GM21515 (cell line): Measurements from ENCODE around the gene IGFL4.
"Not testable (repeated sequence)": the region's sequence is repeated elsewhere in the genome, so short reads cannot be mapped to it uniquely, and the experiment has no call there.

Experiments
- ATAC-seq: cut with Tn5 transposase; IDR thresholded peaks from one replicate; pipeline ENCODE4 v1.9.1; 2021; ENCODE audit not compliant: unreplicated experiment

Gene IGFL4

DNA sequence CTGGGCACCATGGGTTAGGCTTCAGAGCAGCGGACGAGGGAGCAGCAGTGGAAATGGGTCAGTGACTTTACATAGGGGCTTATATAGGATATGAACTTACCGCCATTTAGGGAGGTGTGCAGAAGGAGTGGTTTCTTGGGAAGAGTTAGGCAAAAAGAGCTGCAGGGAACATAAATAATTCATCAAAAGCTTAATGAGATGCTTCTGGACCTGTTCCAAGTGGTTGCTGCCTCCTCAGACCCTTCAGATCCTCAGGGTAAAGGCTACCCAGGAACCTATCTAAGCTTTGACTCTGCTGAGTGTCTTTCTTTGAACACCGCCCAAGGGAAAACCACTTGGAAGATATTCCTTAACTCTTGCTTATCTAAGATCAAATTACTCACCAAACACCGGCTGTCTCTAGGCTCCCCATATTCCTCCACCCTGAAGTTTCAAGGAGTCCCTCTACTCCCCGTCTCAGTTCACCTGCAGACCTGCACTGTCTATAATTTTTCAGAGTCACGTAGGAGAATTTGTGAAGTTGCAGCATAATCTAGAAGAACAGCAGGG is at the start of gene IGFL4:
IGFL4 (minus strand) TSS at position 51 of the 549 bp plus-strand sequence; CDS start at position 11, 40 bp downstream.
- ATAC-seq = no peak

DNA sequence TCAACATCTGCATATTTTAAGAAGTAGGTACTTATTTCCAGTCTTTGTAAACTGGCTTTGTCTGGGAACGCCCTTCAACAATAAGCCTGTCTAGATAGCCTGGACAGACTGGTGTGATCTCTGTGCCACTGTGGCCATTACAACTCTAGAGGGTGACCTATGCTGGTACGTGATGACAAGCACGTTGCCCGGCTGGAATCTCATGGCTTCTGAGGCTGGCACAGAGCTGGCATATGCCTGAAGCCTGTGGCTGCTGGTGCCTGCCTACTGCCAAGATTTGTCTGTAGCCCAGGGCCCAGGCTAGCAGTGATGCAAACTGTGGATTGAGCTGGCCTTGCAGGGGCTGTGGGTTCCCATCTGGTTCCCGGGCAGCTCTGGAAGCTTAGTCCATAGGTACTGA is 49.6 kb upstream of the IGFL4 start:
- no peak for ATAC-seq

DNA sequence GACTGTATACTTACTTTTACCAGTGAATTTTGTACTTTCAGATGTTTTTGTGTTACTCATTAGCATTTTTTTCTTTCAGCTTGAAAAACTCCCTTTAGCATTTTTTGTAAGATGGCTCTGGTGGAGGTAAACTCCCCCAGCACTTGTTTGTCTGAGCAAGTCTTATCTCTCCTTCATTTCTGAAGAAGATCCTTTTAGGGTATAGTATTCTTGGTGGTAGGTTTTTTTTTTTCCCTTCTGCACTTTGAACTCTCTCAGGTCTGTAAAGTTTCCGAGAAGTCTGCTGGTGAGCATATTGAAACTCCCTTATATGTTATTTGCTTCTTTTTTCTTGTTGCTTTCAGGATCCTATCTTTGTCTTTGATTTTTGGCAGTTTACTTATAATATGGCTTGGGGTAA is 48.6 kb upstream of the IGFL4 start:
- ATAC-seq = no peak

DNA sequence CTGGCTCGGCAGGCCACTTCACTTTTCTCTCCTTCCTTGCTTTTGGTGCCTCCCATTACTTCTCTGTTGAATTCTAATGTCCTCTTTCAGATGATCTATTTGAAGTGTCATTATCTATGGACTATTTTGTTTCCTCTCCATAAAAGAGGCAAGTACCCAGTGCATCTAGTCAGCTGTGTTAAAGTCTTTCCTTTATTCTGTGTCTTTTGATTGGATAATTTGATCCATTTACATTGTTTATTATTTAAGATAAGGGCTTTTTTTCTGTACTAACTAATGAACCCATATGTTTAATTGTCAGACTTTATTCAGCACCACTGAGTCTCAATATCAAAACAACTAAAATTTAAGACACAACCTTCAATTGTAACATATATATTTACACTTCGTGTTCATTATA is 47.3 kb upstream of the IGFL4 start:
- no peak for ATAC-seq

DNA sequence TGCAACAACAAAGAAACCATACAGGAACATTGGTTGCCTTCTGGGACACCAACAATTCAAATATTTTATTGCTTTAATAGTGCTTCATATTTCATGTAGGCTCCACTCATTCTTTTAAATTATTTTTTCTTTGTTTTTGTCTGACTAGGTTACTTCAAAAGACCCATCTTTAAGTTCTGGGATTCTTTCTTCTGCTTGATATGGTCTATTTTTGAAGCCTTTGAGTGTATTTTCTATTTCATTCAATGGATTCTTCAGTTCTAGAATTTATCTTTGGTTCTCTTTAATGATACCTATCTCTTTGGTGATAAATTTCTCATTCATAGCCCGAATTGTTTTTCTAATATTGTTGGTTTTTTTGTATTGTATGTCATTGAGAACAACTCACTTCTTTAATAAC is 45.1 kb upstream of the IGFL4 start:
- ATAC-seq = no peak

DNA sequence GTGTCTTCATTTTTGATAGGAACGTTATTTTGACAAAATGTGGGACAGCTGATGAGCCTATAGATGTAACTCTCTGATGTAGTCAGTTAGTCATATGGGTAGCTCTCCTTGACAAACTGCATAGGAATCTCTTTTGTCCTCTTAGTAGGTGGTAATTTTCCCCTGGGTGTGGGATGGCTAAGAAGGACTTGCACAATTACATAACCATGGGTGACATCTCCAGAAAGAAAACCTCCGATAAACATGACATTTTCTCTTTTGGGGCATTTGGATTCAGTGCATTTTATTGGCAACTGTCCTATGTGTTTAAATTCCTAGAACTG is 41.9 kb upstream of the IGFL4 start:
- ATAC-seq = no peak

DNA sequence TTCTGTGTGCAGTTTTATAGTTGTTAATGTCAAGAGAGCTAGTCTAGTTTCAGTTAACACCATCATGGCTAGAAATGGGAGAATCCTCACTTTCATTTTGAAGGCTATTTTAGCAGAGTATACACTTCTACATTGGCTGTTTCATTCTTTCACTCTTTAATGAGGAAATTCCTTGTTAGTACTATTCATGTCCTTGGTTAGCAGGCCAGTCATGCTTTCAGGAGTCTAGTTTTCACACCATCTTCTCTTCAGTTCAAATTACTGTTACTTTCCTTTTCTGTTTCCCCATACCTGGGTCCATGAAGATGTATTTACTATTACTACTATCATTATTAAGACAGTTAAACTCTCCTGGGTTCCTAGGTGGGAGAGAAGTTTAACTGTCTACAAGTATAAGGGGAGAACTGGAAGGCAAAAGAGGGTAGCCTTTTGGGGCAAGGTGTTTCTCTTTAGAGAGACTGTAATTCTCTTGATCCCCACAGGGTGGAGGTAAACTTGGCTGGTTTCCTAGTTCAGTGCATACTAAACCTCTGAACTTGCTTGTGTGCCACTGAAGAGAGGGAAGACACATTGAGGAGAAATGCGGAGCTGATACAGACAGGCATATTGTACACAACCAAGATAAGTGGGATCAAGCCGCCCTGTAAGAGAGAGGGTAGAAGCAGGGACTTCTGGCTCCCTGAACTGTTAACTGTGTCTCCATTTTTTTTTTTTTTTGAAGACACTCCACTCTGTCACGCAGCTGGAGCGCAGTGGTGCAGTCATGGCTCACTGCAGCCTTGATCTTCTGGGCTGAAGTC is 41.3 kb upstream of the IGFL4 start:
- no peak for ATAC-seq

DNA sequence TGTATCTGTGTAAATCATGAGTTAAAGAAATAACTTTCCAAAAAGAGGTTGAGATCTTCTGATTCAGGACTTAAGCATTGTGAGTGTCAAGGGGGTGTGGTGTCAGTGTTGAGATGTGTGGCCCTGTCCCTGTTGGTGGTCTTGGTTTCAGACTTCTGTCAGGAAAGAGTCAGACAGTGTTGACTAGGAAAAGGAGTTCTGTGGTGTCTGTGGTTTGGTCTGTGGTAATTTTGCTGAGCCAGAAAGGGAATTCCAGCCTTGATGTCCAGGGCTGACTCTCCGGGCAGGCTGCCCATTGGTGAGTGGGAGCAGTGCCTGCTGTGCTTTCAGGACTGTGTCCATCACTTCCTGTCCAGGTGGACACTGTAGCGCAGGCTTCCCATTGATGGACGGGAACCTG is 39.8 kb upstream of the IGFL4 start:
- ATAC-seq = no peak

DNA sequence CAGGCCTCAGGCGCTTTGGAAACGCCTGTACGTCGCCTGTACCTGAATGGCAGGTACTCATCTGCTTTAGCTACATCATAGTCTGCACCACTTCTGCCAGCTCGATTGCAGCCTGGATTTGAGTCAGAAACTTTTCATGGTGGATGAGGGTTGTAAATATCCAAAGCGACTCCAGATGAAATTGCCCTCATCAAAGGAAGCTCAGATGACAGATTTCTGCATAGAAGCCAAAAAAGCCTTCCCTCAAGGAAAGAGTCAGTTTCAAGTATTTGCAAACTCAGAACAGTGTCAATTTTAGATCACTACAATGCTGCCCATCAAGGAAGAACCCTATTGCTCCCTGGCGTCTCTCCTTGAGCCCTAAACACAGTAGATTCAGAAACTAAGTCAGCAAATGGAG is 38.8 kb upstream of the IGFL4 start:
- no peak for ATAC-seq

DNA sequence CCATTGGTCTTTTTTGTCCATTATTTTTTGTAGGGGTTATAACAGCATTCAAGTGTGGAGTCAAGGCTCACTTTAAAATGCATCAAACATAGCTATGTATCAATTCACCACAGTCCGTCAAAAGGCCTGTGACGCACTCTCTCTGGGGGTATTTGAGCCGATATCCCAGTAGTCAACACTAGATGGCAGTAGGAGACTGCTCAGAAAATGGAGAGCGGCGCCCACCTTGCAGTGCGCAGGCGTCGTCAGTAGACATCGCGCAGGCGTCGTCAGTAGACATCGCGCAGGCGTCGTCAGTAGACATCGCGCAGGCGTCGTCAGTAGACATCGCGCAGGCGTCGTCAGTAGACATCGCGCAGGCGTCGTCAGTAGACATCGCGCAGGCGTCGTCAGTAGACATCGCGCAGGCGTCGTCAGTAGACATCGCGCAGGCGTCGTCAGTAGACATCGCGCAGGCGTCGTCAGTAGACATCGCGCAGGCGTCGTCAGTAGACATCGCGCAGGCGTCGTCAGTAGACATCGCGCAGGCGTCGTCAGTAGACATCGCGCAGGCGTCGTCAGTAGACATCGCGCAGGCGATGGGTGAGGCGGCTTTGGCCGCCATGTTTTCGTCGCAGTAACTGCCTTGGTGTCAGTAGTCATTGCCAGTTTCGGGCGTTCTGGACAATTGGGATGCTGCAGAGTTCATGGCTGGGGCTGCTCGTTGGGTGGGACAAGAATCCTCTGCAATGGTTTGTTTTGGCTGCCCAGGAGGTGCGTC is 38.0 kb upstream of the IGFL4 start:
- ATAC-seq = not testable (repeated sequence)

DNA sequence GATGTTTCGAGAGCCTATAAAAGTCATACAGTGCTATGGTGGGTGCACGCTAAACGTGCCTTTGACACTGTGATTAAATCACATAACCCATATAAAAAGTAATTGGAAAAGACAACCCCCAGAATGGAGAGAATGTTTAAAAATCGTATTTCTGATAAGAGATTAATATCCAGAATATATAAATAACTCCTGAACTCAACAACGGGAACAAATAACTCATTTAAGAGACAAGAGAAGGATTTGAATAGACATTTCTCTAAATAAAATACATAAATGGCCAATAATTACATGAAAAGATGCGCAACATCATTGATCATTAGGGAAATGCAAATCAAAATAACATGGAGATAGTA is 37.0 kb upstream of the IGFL4 start:
- no peak for ATAC-seq

DNA sequence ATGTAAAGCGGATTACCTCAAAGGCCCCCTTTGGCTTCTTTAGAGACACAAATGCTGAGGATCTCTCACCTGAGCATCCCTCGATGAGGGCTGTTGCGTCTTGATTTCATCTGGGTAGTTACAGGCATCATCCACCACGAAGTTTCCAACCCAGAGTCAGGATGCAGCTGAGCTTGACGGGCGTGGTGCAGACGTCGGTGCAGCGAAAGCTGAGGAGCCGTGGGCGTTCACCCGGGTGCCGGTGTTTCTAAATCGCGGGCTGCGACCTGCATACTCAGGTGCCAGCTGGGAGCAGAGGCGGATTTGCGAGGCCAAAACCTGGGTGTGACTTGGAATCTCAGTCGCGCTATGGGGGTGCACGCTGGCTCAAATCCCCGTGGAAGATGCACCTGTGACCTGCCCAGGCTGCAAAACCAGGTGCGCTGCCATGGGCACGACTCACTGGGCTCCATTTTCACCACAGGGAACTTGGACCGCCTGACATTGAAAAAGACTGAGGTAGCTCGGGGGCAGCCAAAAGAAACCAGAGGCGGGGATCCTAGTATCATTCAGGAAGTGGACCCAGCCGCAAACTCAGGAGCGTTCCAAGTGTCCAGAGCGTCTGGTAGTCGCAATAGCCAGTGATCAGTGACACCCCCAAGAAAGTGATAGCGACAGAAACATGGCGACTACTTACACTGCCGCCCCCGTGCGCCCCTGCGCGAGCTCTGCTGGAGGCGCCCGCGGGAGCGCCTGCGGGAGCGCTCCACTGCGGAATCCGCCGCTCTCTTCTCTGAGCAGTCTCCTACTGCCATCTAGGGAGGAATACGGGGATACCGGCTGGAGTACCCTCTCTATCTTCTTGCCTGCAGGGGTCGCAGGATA is 36.4 kb upstream of the IGFL4 start:
- ATAC-seq = no peak

DNA sequence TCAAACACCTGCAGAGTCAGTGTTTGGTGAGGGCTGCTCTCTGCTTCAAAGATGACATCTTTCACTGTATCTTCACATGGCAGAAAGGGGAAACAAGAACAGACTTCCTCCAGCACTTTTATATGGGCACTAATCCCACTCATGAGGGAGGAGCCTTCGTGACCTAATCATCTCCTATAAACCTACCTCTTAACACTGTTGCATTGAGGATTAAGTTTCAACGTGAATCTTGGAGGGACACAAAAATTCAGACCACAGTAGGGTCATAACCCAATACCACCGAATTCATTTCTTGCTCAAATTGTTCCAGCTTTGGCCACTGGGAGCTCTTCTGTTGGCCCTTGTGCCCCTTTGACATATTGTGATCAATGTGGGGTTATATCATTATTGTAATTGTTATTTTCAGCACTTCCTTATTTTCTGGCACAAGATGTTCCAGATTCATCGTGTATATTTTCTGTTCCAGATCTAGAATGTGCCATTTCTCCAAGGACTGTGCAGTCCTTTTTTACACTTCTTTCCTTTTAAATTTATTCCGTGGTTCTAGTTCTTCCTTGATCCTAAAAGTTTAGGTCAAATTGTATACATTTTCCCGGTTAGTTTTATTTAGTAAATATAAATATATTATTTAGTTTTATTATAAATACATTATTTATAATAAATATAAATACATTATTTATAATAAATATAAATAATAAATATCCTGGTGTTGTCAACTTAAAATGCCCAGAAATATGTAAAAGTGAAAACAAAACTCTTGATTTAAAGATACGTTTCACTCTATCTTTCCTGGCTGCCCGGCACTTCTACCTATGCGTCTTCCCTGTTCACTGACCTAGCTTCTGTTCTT is 35.5 kb upstream of the IGFL4 start:
- ATAC-seq = no peak

DNA sequence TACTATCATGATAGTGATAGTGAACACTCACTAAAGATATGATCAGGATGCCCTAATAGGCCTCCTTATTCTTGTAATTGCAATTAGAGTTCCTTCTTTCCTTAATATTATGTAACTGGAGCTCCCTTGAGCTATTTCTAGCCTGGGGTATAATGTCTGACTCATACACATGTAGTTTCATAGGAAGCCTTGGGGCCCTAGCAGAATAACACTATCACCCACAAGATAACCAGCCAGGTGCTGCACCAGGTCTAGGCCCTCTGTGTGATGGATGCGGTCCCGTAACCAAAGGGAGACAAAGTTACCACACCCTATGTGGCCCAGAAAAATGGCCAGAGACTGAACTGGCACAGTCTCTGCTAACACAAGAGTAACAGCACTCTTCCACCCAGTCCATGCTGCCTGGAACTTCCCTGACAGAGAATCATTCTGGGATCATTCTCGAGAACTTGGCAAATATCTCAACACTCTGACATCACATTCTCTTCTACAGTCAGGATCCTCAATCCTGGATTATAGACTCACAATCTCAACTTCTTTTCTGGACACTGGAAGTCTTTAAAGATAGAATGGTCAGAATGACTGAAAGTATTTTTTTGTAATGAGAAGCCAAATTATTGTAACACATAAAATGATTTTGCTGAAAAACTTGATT is 32.6 kb upstream of the IGFL4 start:
- ATAC-seq = no peak

DNA sequence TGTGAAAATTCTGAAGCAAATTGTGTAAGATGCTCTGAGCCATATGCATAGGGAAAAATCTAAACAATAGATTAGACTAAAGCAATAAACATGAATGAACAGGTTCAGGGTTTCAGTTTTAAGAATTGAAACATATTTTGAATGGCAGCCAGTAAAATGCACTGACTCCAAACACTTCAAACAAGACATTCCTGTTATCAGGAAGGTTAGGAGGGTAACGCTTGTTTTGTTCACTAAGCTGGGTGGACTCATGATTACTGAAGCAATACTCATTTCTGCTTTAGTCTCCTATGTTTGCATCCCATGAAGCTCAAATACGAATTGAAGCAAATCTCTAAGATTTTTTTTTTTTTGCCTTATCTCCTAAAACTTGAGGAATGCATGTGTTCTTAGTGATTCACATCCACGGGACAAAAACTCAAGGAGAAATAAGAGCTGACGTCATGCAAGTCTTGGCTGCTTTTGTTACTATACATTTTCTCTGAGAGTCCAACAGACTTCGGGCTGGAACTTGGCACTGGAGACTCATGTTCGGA is 29.1 kb upstream of the IGFL4 start:
- ATAC-seq = no peak

DNA sequence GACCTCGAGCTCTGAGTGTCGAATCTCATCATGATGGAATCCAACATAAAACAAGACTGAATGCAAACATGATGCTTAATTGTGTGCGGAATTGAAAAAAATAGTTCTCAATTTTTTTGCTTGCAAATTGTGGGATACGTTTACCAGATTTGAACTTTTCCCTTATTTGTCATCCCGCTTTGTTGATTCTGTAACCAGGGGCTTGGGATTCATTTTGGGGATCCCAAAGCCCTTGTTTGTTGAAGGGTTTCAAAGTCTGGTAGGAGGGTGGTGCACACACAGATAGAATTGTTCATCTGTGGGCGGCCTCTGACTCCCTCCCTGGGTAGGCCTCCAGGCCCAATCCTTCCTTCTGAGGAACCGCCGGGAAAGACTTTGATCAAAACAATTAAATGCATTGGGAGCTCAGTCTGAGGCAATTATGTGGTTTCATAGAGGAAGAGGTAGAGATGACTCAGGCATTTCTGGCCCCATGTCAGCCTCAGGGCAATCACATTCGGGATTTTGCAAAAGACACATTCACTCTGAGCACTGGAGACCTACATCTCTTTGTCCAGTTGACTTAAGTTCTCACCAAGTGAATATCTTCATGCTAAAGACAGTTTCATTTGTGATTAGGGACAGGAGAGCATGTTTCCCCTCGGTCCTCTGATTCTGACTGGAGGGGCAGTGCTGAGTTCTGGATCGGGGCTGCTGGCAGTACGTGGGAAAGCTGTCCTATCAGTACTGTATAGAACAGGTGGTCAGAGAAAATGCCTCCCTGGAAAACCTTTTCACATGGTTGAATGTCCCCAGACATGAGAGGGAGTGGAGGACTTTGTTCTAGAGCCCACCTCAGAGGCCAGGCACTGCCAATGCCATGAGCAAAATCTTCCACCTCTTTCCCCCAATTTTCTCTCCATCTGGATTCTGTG is 27.8 kb upstream of the IGFL4 start:
- no peak for ATAC-seq

DNA sequence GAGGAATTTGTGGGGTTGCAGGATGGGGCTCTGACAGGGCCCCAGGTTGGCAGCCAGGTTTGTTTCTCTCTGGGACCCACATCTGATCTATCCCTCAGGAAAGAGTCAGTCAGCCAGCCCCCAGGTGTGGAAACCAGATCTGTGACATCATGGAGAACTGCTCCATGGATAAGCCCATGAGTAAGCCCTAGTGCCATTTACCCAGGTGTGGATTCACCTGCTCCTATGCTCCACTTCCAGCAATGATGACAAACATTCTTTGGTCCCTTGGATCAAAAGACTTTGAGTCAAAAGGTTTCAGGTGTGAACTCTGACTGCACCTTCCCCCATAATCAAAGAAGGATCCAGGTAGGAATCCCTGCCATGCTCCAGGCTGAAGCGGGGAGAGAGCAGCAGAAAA is 26.9 kb upstream of the IGFL4 start:
- ATAC-seq = no peak

DNA sequence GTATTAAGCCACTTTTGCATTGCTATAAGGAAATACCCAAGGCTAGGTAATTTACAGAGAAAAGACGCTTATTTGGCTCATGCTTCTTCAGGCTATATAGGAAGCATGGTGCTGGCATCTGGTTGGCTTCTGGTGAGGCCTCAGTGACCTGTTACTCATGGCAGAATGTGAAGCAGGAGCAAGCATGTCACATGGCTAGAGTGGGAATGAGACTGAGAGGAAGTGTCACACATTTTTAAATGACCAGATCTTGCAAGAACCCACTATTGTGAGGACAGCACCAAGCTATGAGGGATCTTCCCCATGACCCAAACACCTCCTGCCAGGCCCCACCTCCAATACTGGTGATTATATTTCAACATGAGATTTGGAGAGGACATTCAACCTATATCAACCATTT is 25.7 kb upstream of the IGFL4 start:
- no peak for ATAC-seq
